HG03135 (cell line): ENCODE measurements around the gene ARSI.
"Not testable (repeated sequence)": the region's sequence is repeated elsewhere in the genome, so short reads cannot be mapped to it uniquely, and the experiment has no call there.

Experiments
- ATAC-seq: cut with Tn5 transposase; IDR thresholded peaks from one replicate; pipeline ENCODE4 v1.9.1; 2021; ENCODE audit warnings: mild to moderate bottlenecking, moderate library complexity; ENCODE audit not compliant: unreplicated experiment

Gene ARSI

DNA sequence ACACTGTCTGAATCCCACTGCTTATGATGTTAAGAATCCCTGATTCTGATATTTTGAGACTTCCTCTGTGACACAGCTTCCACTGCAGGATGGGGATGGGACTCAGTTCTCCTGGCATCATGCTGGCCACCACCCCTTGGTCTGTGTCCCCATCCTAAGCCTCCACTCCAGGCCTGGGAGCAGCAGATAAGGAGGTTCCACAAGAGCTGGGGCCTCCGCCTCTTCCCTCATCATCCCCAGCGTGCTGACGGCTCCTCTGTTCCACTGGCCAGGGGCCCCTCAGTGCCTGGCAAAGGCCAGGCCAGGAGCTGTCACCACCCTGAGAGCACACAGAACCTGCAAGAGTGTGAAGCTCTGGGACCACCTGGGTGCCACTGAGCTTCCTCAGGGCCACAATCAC, 53.8 kb downstream of the ARSI start:
- ATAC-seq = no peak

DNA sequence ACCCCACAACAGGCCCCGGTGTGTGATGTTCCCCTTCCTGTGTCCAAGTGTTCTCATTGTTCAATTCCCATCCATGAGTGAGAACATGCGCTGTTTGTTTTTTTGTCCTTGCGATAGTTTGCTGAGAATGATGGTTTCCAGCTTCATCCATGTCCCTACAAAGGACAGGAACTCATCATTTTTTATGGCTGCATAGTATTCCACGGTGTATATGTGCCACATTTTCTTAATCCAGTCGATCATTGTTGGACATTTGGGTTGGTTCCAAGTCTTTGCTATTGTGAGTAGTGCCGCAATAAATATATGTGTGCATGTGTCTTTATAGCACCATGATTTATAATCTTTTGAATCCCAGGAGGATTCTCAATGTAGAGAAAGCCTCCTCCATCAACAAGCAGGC, 54.2 kb downstream of the ARSI start:
- not testable (repeated sequence) for ATAC-seq

DNA sequence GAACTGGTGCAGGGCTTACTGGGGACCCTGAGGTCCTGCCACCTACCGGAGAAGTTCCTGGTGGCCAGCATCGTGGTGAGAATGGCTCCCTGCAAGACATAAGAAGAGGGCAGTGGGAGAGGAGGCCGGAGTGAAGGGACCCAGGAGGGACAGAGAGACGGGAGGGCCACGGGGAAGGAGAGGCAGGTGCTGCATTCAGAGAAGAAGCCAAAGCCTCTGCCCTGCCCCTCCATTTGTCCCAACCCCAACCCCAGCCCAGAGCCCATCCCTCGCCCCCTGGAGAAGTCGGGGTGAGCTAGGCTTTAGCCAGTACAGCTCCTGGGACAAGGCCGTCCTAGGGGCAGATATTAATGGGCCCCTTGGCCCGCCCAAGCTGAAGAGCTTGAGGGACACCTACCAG, 55.0 kb downstream of the ARSI start:
- ATAC-seq = no peak

- ATAC-seq = no peak
Measured at GRCh38 chr5:150246835-150247234, 55.9 kb downstream of the ARSI start.

- no peak for ATAC-seq
Measured at GRCh38 chr5:150246429-150246828, 56.3 kb downstream of the ARSI start.
